ENCODE data around the gene CLBA1.

GRCh38 chr14:104978746-104979691, 6.6 kb upstream of the CLBA1 start:
- no peak for TF ChIP-seq CTCF (IDR thresholded peaks at IDR 0.05; ENCODE audit: insufficient read depth, low read length)
- no peak for TF ChIP-seq POLR2AphosphoS5 (IDR thresholded peaks at IDR 0.05; ENCODE audit: low read depth)
- TF ChIP-seq SPI1 (IDR thresholded peaks at IDR 0.05; ENCODE audit: borderline replicate concordance, low read depth) = no peak
- TF ChIP-seq REST (IDR thresholded peaks at IDR 0.05; ENCODE audit: insufficient replicate concordance, low read depth) = no peak

Data from HL-60 (cell line).